SU-DHL-6 (cell line): ENCODE results near the gene TIMM22.

Experiments
- CTCF ChIP-seq: fragments of 200-600 bp; sonication (generic); IDR thresholded peaks from one replicate; pipeline ENCODE4 v1.5.1; 2017; ENCODE audit warnings: antibody characterized with exemption, mild to moderate bottlenecking, low read length, moderate library complexity; ENCODE audit not compliant: insufficient read depth, poor library complexity, severe bottlenecking
- EZH2phosphoT487 ChIP-seq: fragments of 200-600 bp; sonication (generic), shearing (Covaris generic); conservative IDR thresholded peaks from 2 replicates; pipeline ENCODE4 v1.6.1; 2018; ENCODE audit warnings: mild to moderate bottlenecking, antibody characterized with exemption, low read length, moderate library complexity, mixed read lengths

GRCh38 chr17:992933-993332, 4.0 kb upstream of the TIMM22 start:
- no peak for TF ChIP-seq CTCF
- TF ChIP-seq EZH2phosphoT487: no peak
